ENCODE measurements around the gene NOSIP.

Gene NOSIP

DNA sequence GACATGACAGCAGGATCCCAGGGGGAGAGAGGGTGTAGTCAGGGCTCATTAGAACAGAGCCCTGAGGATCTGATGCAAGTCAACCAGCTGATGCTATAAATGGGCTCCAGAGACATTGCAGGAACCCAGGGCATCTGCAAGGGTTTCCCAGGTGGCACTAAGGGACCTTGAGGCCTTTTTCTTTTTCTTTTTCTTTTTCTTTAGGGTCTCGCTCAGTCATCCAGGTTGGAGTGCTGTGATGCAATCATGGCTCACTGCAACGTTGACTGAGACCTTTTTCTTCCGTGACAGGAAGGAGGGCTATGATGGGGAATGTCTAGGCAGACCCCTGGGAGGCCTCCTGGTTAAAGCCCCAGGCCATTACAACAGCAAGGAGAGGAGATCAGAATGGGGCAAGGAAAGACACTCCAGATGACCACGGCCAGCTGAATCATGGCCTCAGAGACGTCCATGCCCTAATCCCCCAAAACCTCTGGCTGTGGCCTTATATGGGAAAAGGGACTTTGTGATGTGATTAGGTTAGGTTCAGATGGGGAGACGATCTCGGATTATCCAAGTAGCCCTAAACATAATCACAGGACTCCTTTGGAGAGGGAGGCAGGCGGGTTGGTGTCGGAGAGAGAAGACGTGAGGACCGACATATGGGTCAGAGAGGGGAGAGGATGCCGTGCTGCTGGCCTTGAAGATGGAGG is 72.4 kb downstream of the NOSIP start:
- DNase-seq (ENCODE audit: low spot score) = no peak

DNA sequence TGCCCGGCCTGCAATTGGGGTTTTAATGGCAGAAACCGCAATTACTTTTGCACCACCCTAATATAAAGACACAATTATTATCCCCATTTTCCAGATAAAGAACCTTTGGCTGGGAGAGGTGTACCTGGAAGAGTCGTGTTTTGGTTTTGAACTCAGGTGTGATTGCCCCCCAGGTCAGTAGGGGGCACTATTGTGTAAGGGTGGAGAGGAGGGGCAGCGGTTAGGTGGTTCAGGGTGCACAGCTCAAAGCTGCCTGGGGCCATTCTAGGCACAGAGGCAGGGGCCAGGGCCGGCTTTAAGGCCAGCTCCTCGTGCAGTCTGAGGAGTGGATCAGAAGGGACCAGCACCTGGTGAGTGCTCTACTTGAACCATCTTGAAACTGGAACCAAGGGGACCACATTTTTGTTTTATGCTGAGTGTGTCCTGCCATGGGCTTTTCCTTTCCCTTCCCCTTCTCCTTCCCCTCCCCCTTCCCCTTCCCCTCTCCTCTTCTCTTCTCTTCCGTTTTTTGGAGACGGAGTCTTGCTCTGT is 73.7 kb downstream of the NOSIP start:
- no peak for DNase-seq (ENCODE audit: low spot score)
